H1 (cell line): Measurements from ENCODE around the gene LPP. TPM values are rescaled to one million over a fixed set of nuclear protein-coding genes. Genes with fewer than 3 reads are reported as not detected.

Experiments
- CTCF ChIA-PET: fragments of 300-600 bp; sonication (Branson Sonifier 250); formaldehyde crosslinking; loops from one replicate; lab custom pipeline; 2021; ENCODE audit not compliant: partially characterized antibody; lab: Charles Lee
- POLR2A ChIA-PET: fragments of 300-600 bp; sonication (Branson Sonifier 250); formaldehyde crosslinking; loops from one replicate; lab custom pipeline; 2021; ENCODE audit warnings: inconsistent platforms; ENCODE audit not compliant: partially characterized antibody; lab: Charles Lee
- DNase-seq, 2 experiments: peaks; one replicate each; pipeline versions ENCODE4 v3.0.0 to v3.0.0-alpha.2; 2010 to 2022; ENCODE audit warnings: low spot score in 2 of 2, low read depth in 1 of 2, mixed read lengths in 1 of 2
- FAIRE-seq: peaks from 2 replicates; lab custom pipeline; 2011; peaks lifted over from hg19 to GRCh38; lab: Jason Lieb, UNC
- H2AFZ ChIP-seq: 2 replicates; pipeline ENCODE4 v1.8.1; 2012; ENCODE audit warnings: low read length, inconsistent platforms
- H2AK5ac ChIP-seq: 2 replicates; pipeline ENCODE4 v1.6.1; 2013; ENCODE audit warnings: low read depth, low read length
- H2BK120ac ChIP-seq: replicated peaks from 2 replicates; pipeline ENCODE3; 2013; ENCODE audit warnings: low read depth, low read length, inconsistent platforms
- H2BK12ac ChIP-seq: 2 replicates; pipeline ENCODE4 v1.6.1; 2013; ENCODE audit warnings: low read depth, low read length
- H2BK15ac ChIP-seq: 2 replicates; pipeline ENCODE4 v1.6.1; 2013; ENCODE audit warnings: low read length
- H2BK20ac ChIP-seq: 2 replicates; pipeline ENCODE4 v1.6.1; 2013; ENCODE audit warnings: low read length
- H2BK5ac ChIP-seq: 2 replicates; pipeline ENCODE4 v1.6.1; 2013; ENCODE audit warnings: low read depth, low read length
- H3K14ac ChIP-seq: 2 replicates; pipeline ENCODE4 v1.6.1; 2013; ENCODE audit warnings: inconsistent platforms; ENCODE audit not compliant: insufficient read length
- H3K18ac ChIP-seq: 2 replicates; pipeline ENCODE4 v1.6.1; 2013; ENCODE audit warnings: low read length; ENCODE audit errors: extremely low read depth
- H3K23ac ChIP-seq: 2 replicates; pipeline ENCODE4 v1.6.1; 2013; ENCODE audit warnings: inconsistent platforms; ENCODE audit not compliant: insufficient read length
- H3K23me2 ChIP-seq: 2 replicates; pipeline ENCODE4 v1.6.1; 2013; ENCODE audit warnings: low read depth, low read length
- H3K27ac ChIP-seq: 2 replicates; pipeline ENCODE4 v1.6.1; 2011; ENCODE audit warnings: low read depth, low read length, inconsistent platforms
- H3K27me3 ChIP-seq, 4 experiments: replicated peaks in 1 of 4; 1 replicate in 1 of 4; 2 replicates in 3 of 4; pipeline versions ENCODE4 v1.6.1 to v1.8.1; 2011 to 2013; ENCODE audit warnings: low read length in 3 of 4, mild to moderate bottlenecking in 3 of 4, inconsistent platforms in 2 of 4, mixed read lengths in 2 of 4, moderate library complexity in 1 of 4; ENCODE audit not compliant: control insufficient read depth in 3 of 4, insufficient read depth in 3 of 4; ENCODE audit errors: extremely low read depth in 1 of 4
- H3K36me3 ChIP-seq, 4 experiments: 2 replicates each; pipeline versions ENCODE4 v1.6.1 to v1.8.1; 2011 to 2013; ENCODE audit warnings: mild to moderate bottlenecking in 4 of 4, low read length in 3 of 4, moderate library complexity in 2 of 4, control low read depth in 1 of 4, inconsistent platforms in 1 of 4; ENCODE audit not compliant: insufficient read depth in 4 of 4, control insufficient read depth in 2 of 4
- H3K4ac ChIP-seq: replicated peaks from 2 replicates; pipeline ENCODE3; 2013; ENCODE audit warnings: low read length, low read depth, mixed read lengths, inconsistent platforms; ENCODE audit not compliant: insufficient read length
- H3K4me1 ChIP-seq, 4 experiments: replicated peaks in 1 of 4; 1 replicate in 1 of 4; 2 replicates in 3 of 4; pipeline versions ENCODE4 v1.6.1 to v1.8.1; 2011 to 2013; ENCODE audit warnings: low read length in 3 of 4, inconsistent platforms in 2 of 4, mixed read lengths in 1 of 4; ENCODE audit not compliant: insufficient read depth in 4 of 4, control insufficient read depth in 3 of 4
- H3K4me2 ChIP-seq, 2 experiments: 2 replicates each; pipeline versions ENCODE4 v1.6.1 to v1.8.1; 2011 to 2013; ENCODE audit warnings: low read depth in 2 of 2, low read length in 2 of 2, control low read depth in 1 of 2, inconsistent platforms in 1 of 2, mild to moderate bottlenecking in 1 of 2; ENCODE audit not compliant: insufficient read depth in 1 of 2
- H3K4me3 ChIP-seq, 4 experiments: fragments of 200-600, 300-600 bp in 1 of 4; sonication (generic), shearing (Covaris generic), sonication (Bioruptor Twin) in 1 of 4; 2 replicates each; pipeline versions ENCODE4 v1.5.1 to v1.8.1; 2011 to 2016; ENCODE audit warnings: low read length in 4 of 4, low read depth in 3 of 4, control low read depth in 2 of 4, inconsistent platforms in 2 of 4, mild to moderate bottlenecking in 2 of 4, mixed read lengths in 1 of 4, moderate library complexity in 1 of 4; ENCODE audit not compliant: insufficient read depth in 2 of 4; ENCODE audit errors: extremely low read depth in 1 of 4
- H3K56ac ChIP-seq: replicated peaks from 2 replicates; pipeline ENCODE3; 2013; ENCODE audit warnings: low read depth, mild to moderate bottlenecking, mixed read lengths, low read length, inconsistent platforms; ENCODE audit not compliant: insufficient read length
- H3K79me1 ChIP-seq: 2 replicates; pipeline ENCODE4 v1.6.1; 2013; ENCODE audit warnings: low read depth, low read length, control low read depth
- H3K79me2 ChIP-seq, 2 experiments: 2 replicates each; pipeline versions ENCODE4 v1.6.1 to v1.8.1; 2012 to 2013; ENCODE audit warnings: low read length in 2 of 2, mild to moderate bottlenecking in 2 of 2, inconsistent platforms in 1 of 2; ENCODE audit not compliant: insufficient read depth in 2 of 2, control insufficient read depth in 1 of 2
- H3K9ac ChIP-seq, 4 experiments: replicated peaks in 1 of 4; 1 replicate in 1 of 4; 2 replicates in 3 of 4; pipeline versions ENCODE4 v1.6.1 to v1.8.1; 2011 to 2013; ENCODE audit warnings: low read depth in 3 of 4, low read length in 3 of 4, control low read depth in 2 of 4, mild to moderate bottlenecking in 2 of 4, moderate library complexity in 2 of 4, inconsistent platforms in 1 of 4; ENCODE audit errors: extremely low read depth in 1 of 4
- H3K9me3 ChIP-seq, 2 experiments: 2 replicates each; pipeline versions ENCODE4 v1.6.1 to v1.8.1; 2012 to 2013; ENCODE audit warnings: mild to moderate bottlenecking in 2 of 2, moderate library complexity in 2 of 2, control low read depth in 1 of 2, inconsistent platforms in 1 of 2, low read depth in 1 of 2, low read length in 1 of 2, mixed read lengths in 1 of 2; ENCODE audit not compliant: insufficient read depth in 2 of 2
- H4K20me1 ChIP-seq, 2 experiments: replicated peaks in 1 of 2; 2 replicates each; pipeline versions ENCODE3 to v1.8.1; 2011 to 2013; ENCODE audit warnings: inconsistent platforms in 2 of 2, low read length in 2 of 2, mild to moderate bottlenecking in 1 of 2; ENCODE audit not compliant: insufficient read depth in 2 of 2, control insufficient read depth in 1 of 2
- H4K5ac ChIP-seq: 2 replicates; pipeline ENCODE4 v1.6.1; 2013; ENCODE audit warnings: low read length, low read depth, mixed read lengths, inconsistent platforms; ENCODE audit not compliant: insufficient read length
- H4K8ac ChIP-seq: 2 replicates; pipeline ENCODE4 v1.8.0; 2013; ENCODE audit warnings: mild to moderate bottlenecking, moderate library complexity, low read length, inconsistent platforms; ENCODE audit not compliant: insufficient read depth; ENCODE audit errors: extremely low read depth
- H4K91ac ChIP-seq: replicated peaks from 2 replicates; pipeline ENCODE3; 2013; ENCODE audit warnings: low read length, mixed read lengths, inconsistent platforms; ENCODE audit not compliant: insufficient read length
- ASH2L ChIP-seq: fragments of 200-600, 300-600 bp; sonication (generic); IDR thresholded peaks from one replicate; pipeline ENCODE4 v1.7.1; 2017; ENCODE audit warnings: low read length
- BCL11A ChIP-seq, 2 experiments: IDR thresholded peaks; one replicate each; pipeline ENCODE4 v1.6.1; 2011; ENCODE audit warnings: low read depth in 2 of 2, low read length in 2 of 2, mild to moderate bottlenecking in 2 of 2
- GABPA ChIP-seq: IDR thresholded peaks from 2 replicates; pipeline ENCODE4 v1.6.1; 2011; ENCODE audit warnings: mild to moderate bottlenecking, low read length, moderate library complexity, borderline replicate concordance; ENCODE audit not compliant: insufficient read depth
- HDAC2 ChIP-seq, 2 experiments: fragments of 300-600 bp in 1 of 2; sonication (generic) in 1 of 2; IDR thresholded peaks; 2 replicates each; pipeline ENCODE4 v1.6.1; 2011 to 2012; ENCODE audit warnings: low read depth in 2 of 2, low read length in 2 of 2, mild to moderate bottlenecking in 2 of 2, moderate library complexity in 2 of 2, borderline replicate concordance in 1 of 2, inconsistent platforms in 1 of 2
- SAP30 ChIP-seq: fragments of 300-600 bp; sonication (generic); IDR thresholded peaks from 2 replicates; pipeline ENCODE4 v1.7.1; 2012; ENCODE audit warnings: low read length, moderate library complexity, mild to moderate bottlenecking, inconsistent platforms; ENCODE audit not compliant: insufficient read depth, insufficient replicate concordance
- SP2 ChIP-seq: IDR thresholded peaks from 2 replicates; pipeline ENCODE4 v1.6.1; 2012; ENCODE audit warnings: mild to moderate bottlenecking, low read length, inconsistent platforms
- TAF7 ChIP-seq: optimal IDR thresholded peaks from 2 replicates; pipeline ENCODE3; 2011; ENCODE audit warnings: low read depth, mild to moderate bottlenecking, inconsistent platforms, low read length, moderate library complexity, borderline replicate concordance
- WGBS, 2 experiments: shearing (Covaris generic) in 1 of 2; methylation state at CpG; one replicate each; pipeline versions ENCODE4 v1.1.6 to v1.1.7; 2013 to 2015; ENCODE audit warnings: low lambda C conversion rate in 2 of 2, mixed read lengths in 2 of 2, inconsistent platforms in 1 of 2, low coverage in 1 of 2, missing lambda C conversion rate in 1 of 2; ENCODE audit not compliant: insufficient replicate concordance in 2 of 2, insufficient coverage in 1 of 2, insufficient read length in 1 of 2; ENCODE audit errors: extremely low coverage in 1 of 2, missing lambda C conversion rate in 1 of 2; 5-methylcytosine and 5-hydroxymethylcytosine counted together
- polyA plus RNA-seq, 7 experiments: library from polyadenylated mRNA; depleted of rRNA in 3 of 7; stranded (reverse) in 5 of 7; unstranded in 2 of 7; fragments of >200 nt in 5 of 7; fragments of 200-250 nt in 2 of 7; gene quantifications; 1 replicate in 5 of 7; 2 replicates in 1 of 7; 4 replicates in 1 of 7; pipeline versions ENCODE4 v1.2.1 to v1.2.3, GENCODE V29; 2011 to 2013; ENCODE audit warnings: missing spikeins in 2 of 7, mixed read lengths in 2 of 7
- total RNA-seq: library from RNA; stranded (reverse); fragmentation: NEBNext Ultra II Directional; extraction: Animal tissue kit (Norgen Biotek cat#: 25700); gene quantifications from 2 replicates; pipeline ENCODE4 v1.2.1, GENCODE V29; 2021

Gene LPP
- total and polyA plus RNA-seq, 2 of the 8 experiments (the other 6 are each of a cell fraction or from before 2014, with no cell fraction given), result 10.0 to 53.3 TPM

GRCh38 chr3:188204526-188204925, 50.6 kb downstream of the LPP start:
- Histone ChIP-seq H3K4me3 (no peak overlapping the region), H3K4me1 (peaks cover 0 to 15% (median 4%) of the 10 kb centered on the region in 4 experiments; a peak in 5 of 7 replicates), H3K14ac (no peak overlapping the region), H3K56ac (no peak overlapping the region), H3K27ac (no peak overlapping the region), H3K18ac (no peak overlapping the region), H3K79me2 (peaks cover 0 to 24% of the 10 kb centered on the region in 2 experiments; a peak in 2 of 4 replicates), H2AFZ (no peak overlapping the region), H3K9ac (no peak overlapping the region), H3K4me2 (no peak overlapping the region), H3K36me3 (no peaks in the 10 kb centered on the region), H2AK5ac (no peak overlapping the region), H3K27me3 (no peaks in the 10 kb centered on the region), H3K9me3 (no peaks in the 10 kb centered on the region)
- TF ChIP-seq SAP30 (no peak), BCL11A (IDR thresholded peaks at IDR 0.05; ENCODE audit: low read depth in 2 of 2, low read length in 2 of 2) (no peak), ASH2L (no peak), SP2 (no peak), GABPA (no peak), HDAC2 (IDR thresholded peaks at IDR 0.05; ENCODE audit: borderline replicate concordance in 1 of 2, low read depth in 2 of 2, low read length in 2 of 2) (no peak), TAF7 (no peak)
- TF ChIP-seq, all 59 proteins: peak for 0
- Histone ChIP-seq H2BK15ac (no peak overlapping the region), H4K5ac (no peak overlapping the region), H2BK20ac (no peak overlapping the region), H4K20me1 (no peaks in the 10 kb centered on the region), H2BK12ac (no peak overlapping the region), H3K23ac (no peak overlapping the region), H3K23me2 (no peaks in the 10 kb centered on the region), H2BK120ac (no peak overlapping the region), H3K4ac (no peak overlapping the region), H4K8ac (no peak overlapping the region), H4K91ac (no peak overlapping the region), H3K79me1 (no peaks in the 10 kb centered on the region; the same call in 1 of the 2 replicates), H2BK5ac (no peak overlapping the region)
- ChIA-PET POLR2A (interaction anchor here (0.6 kb wide), 1 partner anchor 145 kb away, joined by 3 read pairs; no protein-coding TSS in a partner anchor), CTCF (interaction anchor here (1.5 to 4.9 kb wide), 6 partner anchors 8 to 258 kb away, joined by 3 to 50 read pairs (median 6); no protein-coding TSS in a partner anchor)
- FAIRE-seq (no peak), DNase-seq (no peak)
- 95% methylated on average over 2 of the region's 2 CpGs; no CpG with 5 or more reads in 1 of the 2 experiments for WGBS, 2 experiments
